ENCODE data around the gene MYMK.

Gene MYMK, protein sequence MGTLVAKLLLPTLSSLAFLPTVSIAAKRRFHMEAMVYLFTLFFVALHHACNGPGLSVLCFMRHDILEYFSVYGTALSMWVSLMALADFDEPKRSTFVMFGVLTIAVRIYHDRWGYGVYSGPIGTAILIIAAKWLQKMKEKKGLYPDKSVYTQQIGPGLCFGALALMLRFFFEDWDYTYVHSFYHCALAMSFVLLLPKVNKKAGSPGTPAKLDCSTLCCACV

DNA sequence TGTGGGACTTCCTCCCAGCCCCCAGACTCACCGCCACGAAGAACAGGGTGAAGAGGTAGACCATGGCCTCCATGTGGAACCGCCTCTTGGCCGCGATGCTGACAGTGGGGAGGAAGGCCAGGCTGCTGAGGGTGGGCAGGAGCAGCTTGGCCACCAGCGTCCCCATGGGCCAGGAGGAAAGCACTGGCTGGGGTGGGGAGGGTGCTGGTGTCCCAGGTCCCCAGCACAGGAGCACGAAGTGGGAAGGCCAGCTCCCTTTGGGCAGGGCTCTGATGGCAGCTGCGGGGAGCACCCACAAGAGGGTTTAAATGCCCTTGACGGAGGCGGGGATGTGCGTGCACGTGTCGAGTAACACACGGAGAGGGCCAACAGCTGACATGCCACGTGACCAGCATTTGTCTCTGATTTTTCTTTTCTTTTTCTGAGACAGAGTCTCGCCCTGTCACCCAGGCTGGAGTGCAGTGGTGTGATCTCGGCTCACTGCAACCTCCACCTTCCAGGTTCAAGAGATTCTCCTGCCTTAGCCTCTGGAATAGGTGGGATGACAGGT is at the start of gene MYMK:
Gene MYMK (minus strand): TSS at position 281 of the 550 bp plus-strand sequence. CDS start 115 bp downstream, at position 166.
- Histone ChIP-seq H3K9me3 (replicated peaks in 1 of 11) (no peaks in the 10 kb centered on the region), H3K36me3 (no peaks in the 10 kb centered on the region), H3K27ac (no peak within 1 kb of the TSS), H3K4me3 (no peak within 1 kb of the TSS), H3K4me2 (0 out of 22 replicates have a peak within 1 kb of the TSS, but pooled peaks of 1 of the 11 experiments have one; percentile 5), H3K27me3 (peaks cover 0 to 15% (median 0%) of the 10 kb centered on the region in 11 experiments; a peak in 2 of 22 replicates), H3K9ac (no peak within 1 kb of the TSS), H3K4me1 (peaks cover 16 to 68% (median 55%) of the 10 kb centered on the region in 10 experiments), H4K20me1 (peaks cover 0 to 39% (median 0%) of the 10 kb centered on the region in 11 experiments; a peak in 9 of 22 replicates)
- no peak for TF ChIP-seq Cebpa-rat (IDR thresholded peaks at IDR 0.05)

DNA sequence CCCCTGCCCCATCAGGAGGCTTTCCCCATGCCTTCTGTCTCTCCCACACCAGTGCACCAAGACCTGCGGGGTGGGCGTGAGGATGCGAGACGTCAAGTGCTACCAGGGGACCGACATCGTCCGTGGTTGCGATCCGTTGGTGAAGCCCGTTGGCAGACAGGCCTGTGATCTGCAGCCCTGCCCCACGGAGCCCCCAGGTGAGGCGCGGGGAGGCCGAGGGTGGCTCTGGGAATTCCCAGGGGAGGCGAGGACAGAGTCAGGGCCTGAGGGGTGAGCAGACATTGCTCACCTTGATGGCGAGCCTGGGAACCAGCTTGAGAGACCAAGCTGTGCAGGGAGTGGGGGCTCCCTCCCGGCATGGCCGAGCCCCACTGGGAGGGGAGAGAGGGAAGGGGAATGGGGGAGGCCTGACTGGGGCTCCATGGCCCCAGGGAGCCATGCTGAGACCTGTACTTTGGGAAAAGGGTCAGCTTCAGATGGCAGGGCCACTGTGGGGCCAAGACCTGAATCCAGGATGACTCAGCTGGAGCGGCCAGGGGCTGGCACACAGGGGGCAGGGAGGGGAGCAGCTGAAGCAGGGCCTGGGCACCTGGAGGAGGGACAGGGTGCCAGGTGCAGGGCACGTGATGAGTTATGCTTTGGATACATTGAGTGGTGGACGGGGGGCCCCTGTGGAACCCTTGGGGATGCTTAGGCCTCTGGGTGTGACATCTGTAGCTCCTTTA is 49.2 kb upstream of the MYMK start:
- H3K36me3 ChIP-seq, result no peaks in the 10 kb centered on the region
- H3K27ac ChIP-seq, result peak overlapping the region in 1 of 11 experiments; percentile 97; a peak in 2 of 22 replicates
- peaks cover 37 to 97% (median 85%) of the 10 kb centered on the region in 10 experiments for H3K4me1 ChIP-seq
- peak overlapping the region in 9 of 11 experiments; percentile 46 to 99 (median 95); a peak in 17 of 22 replicates for H3K4me2 ChIP-seq
- H3K9me3 ChIP-seq (replicated peaks in 1 of 11), result no peaks in the 10 kb centered on the region
- H3K9ac ChIP-seq, result peak overlapping the region in 3 of 11 experiments; percentile 24 to 88 (median 41); a peak in 3 of 22 replicates
- H3K4me3 ChIP-seq, result no peak overlapping the region
- H3K27me3 ChIP-seq, result peaks cover 0 to 64% (median 0%) of the 10 kb centered on the region in 11 experiments; a peak in 12 of 22 replicates
- peaks cover 0 to 34% (median 0%) of the 10 kb centered on the region in 11 experiments; a peak in 4 of 22 replicates for H4K20me1 ChIP-seq
- TF ChIP-seq Cebpa-rat (IDR thresholded peaks at IDR 0.05), result no peak

DNA sequence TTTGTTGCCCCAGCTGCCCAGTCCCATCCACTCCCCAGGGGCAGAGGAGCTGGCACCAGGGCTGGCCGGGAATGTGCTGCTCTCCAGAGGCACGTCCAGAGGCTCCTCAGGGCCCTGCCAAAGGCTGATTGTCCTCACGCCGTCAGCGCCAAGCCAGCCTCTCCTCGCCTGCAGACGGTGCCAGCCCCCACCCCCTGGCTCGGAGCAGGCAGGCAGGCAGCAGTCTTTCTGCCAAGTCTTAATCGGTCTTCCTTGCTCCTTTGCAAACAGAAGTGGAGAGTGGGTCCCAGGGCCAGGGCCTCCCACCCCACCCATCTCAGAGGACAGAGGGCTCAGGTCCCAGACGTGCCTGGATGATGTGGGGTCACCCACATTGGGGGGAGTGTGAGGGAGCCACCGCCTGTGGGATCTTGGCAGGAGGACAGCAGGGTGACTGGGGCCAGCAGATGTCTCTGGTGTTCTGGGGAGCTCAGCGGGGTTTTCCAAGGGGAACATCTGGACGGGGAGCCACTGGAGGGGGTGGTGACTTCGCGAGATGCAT is 48.1 kb upstream of the MYMK start:
- Histone ChIP-seq H3K4me2 (peak overlapping the region in 10 of 11 experiments; percentile 7 to 99 (median 94); a peak in 17 of 22 replicates), H3K9me3 (replicated peaks in 1 of 11) (no peaks in the 10 kb centered on the region), H3K27ac (peak overlapping the region in 3 of 11 experiments; percentile 10 to 55 (median 44); a peak in 4 of 22 replicates), H3K9ac (peak overlapping the region in 3 of 11 experiments; percentile 26 to 51 (median 34); a peak in 2 of 22 replicates), H3K4me1 (peaks cover 27 to 97% (median 82%) of the 10 kb centered on the region in 10 experiments), H3K36me3 (no peaks in the 10 kb centered on the region), H4K20me1 (peaks cover 0 to 38% (median 0%) of the 10 kb centered on the region in 11 experiments; a peak in 3 of 22 replicates), H3K27me3 (peaks cover 0 to 64% (median 5%) of the 10 kb centered on the region in 11 experiments; a peak in 15 of 22 replicates), H3K4me3 (no peak overlapping the region)
- TF ChIP-seq Cebpa-rat (IDR thresholded peaks at IDR 0.05), result no peak

DNA sequence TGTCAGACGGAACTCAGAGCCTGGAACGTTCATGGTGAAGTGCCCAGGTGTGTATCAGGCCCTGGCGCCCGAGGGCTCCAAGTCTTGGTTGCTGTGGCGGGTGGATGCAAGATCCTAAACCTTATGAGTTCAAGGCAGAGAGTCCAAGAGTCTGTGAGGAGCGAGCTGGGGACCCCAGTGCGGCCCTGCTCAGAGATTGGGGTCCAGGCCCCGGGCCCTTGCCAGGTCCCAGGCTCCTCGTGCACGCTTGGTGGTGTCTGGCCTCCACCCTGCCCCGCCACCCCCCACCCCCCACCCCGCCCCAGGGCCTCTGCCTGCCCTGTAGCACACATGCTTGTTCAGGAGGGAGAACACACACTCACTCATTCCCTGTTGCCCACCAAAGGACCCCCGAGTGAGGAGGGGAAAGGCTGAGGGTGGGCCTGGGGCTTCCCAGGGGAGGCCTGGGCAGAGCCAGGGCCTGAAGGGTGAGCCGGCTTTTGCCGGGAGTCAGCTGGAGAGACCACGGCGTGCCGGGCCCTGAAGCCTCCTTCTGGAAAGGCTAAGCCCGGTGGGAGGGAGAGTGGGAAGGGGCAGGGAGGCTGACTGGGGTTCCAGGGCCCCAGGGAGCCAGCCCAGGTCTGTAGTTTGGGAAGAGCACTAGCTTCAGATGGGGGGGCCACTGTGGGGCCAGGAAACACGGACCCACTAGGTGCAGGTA is 47.3 kb upstream of the MYMK start:
- Histone ChIP-seq H3K36me3 (no peaks in the 10 kb centered on the region), H3K27ac (peak overlapping the region in 2 of 11 experiments; percentile 44 to 65; a peak in 4 of 22 replicates), H3K4me3 (no peak overlapping the region), H3K4me2 (peak overlapping the region in 9 of 11 experiments; percentile 9 to 99 (median 95); a peak in 16 of 22 replicates), H3K9me3 (replicated peaks in 1 of 11) (no peaks in the 10 kb centered on the region), H3K27me3 (peaks cover 0 to 65% (median 8%) of the 10 kb centered on the region in 11 experiments; a peak in 15 of 22 replicates), H4K20me1 (peaks cover 0 to 38% (median 0%) of the 10 kb centered on the region in 11 experiments; a peak in 3 of 22 replicates), H3K4me1 (peaks cover 19 to 96% (median 82%) of the 10 kb centered on the region in 10 experiments), H3K9ac (peak overlapping the region in 4 of 11 experiments; percentile 11 to 55 (median 32); a peak in 3 of 22 replicates)
- TF ChIP-seq Cebpa-rat (IDR thresholded peaks at IDR 0.05), result no peak

DNA sequence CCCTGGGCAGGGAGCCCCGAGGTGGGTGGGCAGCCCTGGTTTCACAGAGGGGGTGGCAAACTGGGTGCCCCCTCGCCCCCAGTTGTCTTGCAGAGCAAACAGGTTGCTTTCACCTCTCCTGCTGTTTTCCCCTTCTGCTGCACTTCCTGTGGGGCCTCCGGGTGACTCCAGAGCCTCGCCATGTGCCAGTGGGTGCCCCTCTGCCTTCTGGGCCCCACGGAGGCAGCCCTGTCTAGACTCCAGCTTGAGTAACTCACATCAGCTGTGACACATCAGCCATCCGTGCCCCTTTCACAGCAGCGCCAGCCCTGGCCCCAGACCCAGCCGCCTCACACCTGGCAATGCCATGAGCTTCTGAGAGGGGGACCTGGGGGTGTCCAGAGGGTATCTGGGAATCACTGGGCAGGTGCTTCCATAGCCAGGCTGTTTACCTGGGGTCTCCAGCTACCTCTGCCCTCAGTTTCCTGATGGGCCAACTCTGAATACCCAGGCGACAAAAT is 46.7 kb upstream of the MYMK start:
- no peaks in the 10 kb centered on the region for H3K9me3 ChIP-seq (replicated peaks in 1 of 11)
- H3K4me2 ChIP-seq, result peak overlapping the region in 9 of 11 experiments; percentile 3 to 76 (median 65); a peak in 16 of 22 replicates

DNA sequence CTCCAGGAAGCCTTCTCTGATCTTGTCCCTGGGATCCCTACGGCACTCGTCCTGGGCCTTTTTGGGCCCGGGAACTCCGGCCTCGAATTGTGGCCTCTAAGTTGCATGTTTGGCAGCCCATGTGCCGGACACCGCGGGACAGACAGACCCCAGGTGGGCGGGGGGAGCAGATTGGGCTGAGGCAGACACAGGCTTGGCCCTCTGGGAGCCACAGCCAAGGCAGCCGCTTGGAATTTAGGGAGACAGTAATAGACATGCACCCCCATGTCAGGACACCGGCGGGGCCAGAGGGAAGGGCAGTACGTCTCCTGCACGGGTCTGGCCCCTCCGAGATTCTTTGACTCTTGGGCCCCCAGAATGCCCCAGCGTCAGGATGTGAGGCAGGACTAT is 45.9 kb upstream of the MYMK start:
- Histone ChIP-seq H3K4me1 (peaks cover 6 to 89% (median 68%) of the 10 kb centered on the region in 10 experiments; a peak in 19 of 20 replicates), H3K4me3 (no peak overlapping the region), H3K4me2 (peak overlapping the region in 8 of 11 experiments; percentile 50 to 76 (median 67); a peak in 12 of 22 replicates), H3K27me3 (peaks cover 0 to 65% (median 8%) of the 10 kb centered on the region in 11 experiments; a peak in 15 of 22 replicates), H4K20me1 (peaks cover 0 to 38% (median 0%) of the 10 kb centered on the region in 11 experiments; a peak in 3 of 22 replicates), H3K9me3 (replicated peaks in 1 of 11) (no peaks in the 10 kb centered on the region), H3K27ac (peak overlapping the region in 3 of 11 experiments; percentile 14 to 65 (median 22); a peak in 2 of 22 replicates), H3K36me3 (no peaks in the 10 kb centered on the region), H3K9ac (peak overlapping the region in 2 of 11 experiments; percentile 11 to 55; a peak in 2 of 22 replicates)
- no peak for TF ChIP-seq Cebpa-rat (IDR thresholded peaks at IDR 0.05)

More for the DNA sequence above, 46.7 kb upstream of the MYMK start:
- no peak overlapping the region for H3K4me3 ChIP-seq
- no peaks in the 10 kb centered on the region for H3K36me3 ChIP-seq
- H3K27me3 ChIP-seq, result peaks cover 0 to 65% (median 8%) of the 10 kb centered on the region in 11 experiments; a peak in 15 of 22 replicates
- peaks cover 0 to 38% (median 0%) of the 10 kb centered on the region in 11 experiments; a peak in 3 of 22 replicates for H4K20me1 ChIP-seq
- H3K4me1 ChIP-seq, result peaks cover 14 to 91% (median 76%) of the 10 kb centered on the region in 10 experiments
- no peak for TF ChIP-seq Cebpa-rat (IDR thresholded peaks at IDR 0.05)
- peak overlapping the region in 4 of 11 experiments; percentile 11 to 55 (median 21); a peak in 3 of 22 replicates for H3K9ac ChIP-seq
- peak overlapping the region in 3 of 11 experiments; percentile 14 to 65 (median 22); a peak in 3 of 22 replicates for H3K27ac ChIP-seq

DNA sequence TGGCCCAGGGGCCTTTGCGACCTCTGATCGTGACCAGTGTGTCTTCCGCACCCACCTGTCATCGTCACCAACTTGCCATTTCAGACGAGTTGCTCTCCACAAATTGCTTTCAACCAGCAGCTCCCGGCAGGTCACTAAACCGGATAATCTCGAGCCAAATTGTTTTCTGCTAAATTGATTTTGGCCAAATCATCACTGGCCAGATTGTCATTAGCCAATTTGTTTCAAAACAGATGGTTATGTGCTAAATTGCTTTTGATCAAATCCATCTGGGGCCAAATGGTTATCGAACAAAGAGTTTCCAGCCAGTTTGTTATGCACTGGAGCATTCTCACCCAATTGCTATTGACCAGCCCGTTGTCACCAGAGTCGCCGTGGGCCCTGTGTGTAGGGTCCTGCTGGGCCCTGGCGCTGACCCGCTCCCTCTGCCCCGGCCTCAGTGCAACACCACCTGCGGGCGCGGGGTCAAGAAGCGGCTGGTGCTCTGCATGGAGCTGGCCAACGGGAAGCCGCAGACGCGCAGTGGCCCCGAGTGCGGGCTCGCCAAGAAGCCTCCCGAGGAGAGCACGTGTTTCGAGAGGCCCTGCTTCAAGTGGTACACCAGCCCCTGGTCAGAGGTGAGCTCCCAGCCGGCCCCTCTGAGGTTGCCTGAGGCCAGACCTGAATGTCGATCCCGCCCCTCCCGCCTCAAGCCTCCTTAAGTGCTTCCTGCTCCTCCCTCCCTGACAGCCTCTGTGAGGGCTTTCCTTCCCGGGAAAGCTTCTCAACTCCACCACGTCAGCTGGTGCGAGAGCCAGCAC is 45.3 kb upstream of the MYMK start:
- H3K4me1 ChIP-seq, result peaks cover 5 to 89% (median 65%) of the 10 kb centered on the region in 10 experiments; a peak in 18 of 20 replicates
- no peaks in the 10 kb centered on the region for H3K9me3 ChIP-seq (replicated peaks in 1 of 11)
- H3K4me2 ChIP-seq, result peak overlapping the region in 4 of 11 experiments; percentile 33 to 84 (median 54); a peak in 2 of 22 replicates
- H3K27me3 ChIP-seq, result peaks cover 0 to 65% (median 8%) of the 10 kb centered on the region in 11 experiments; a peak in 15 of 22 replicates
- no peaks in the 10 kb centered on the region for H3K36me3 ChIP-seq
- H3K9ac ChIP-seq, result no peak overlapping the region
- no peak for TF ChIP-seq Cebpa-rat (IDR thresholded peaks at IDR 0.05)
- H3K4me3 ChIP-seq, result no peak overlapping the region
- peak overlapping the region in 1 of 11 experiments; percentile 65; a peak in 1 of 22 replicates for H3K27ac ChIP-seq
- H4K20me1 ChIP-seq, result peaks cover 0 to 38% (median 0%) of the 10 kb centered on the region in 11 experiments; a peak in 3 of 22 replicates

All from BLaER1 treated with 17β-estradiol and CSF1 and Interleukin-3, amounts not matched to agents 10 nM and 100 nM (cell line).